22Rv1 (cell line): ENCODE results near the gene MEGF10.

ENCODE experiments used
- CTCF ChIP-seq: fragments of 450-650 bp; IDR thresholded peaks from 2 replicates; pipeline ENCODE4 v1.5.1; 2017; ENCODE audit warnings: mild to moderate bottlenecking
- ZFX ChIP-seq: fragments of 450-650 bp; IDR thresholded peaks from 2 replicates; pipeline ENCODE4 v1.6.1; 2017; ENCODE audit warnings: antibody characterized with exemption, borderline replicate concordance

DNA sequence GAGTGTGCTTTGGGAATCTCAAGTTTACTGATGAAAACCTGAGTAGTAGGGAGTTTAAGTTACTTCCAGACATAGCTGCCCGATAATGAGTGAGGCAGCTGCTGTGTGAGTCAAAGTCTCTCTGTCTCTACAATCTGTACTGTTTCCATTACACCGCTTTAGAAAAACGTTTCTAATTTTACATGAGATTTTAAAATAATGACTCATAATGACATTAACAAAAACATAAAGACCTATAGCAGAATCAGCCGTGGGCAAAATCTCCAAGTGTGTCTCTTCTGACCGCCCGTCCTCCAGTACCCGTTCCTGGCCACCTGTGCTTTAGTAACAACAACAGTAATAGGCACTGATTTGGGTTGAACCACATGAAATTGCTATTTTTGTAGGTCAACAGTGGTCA lies 157.2 kb downstream of the MEGF10 start:
- TF ChIP-seq CTCF (no peak), ZFX (no peak)
